ENCODE data around the gene PRC1. TPM values are rescaled to one million over a fixed set of nuclear protein-coding genes. Genes with fewer than 3 reads are reported as not detected.
"Not testable (repeated sequence)": the region's sequence is repeated elsewhere in the genome, so short reads cannot be mapped to it uniquely, and the experiment has no call there.

Gene PRC1
- total and polyA plus RNA-seq, 2 experiments from 2014 or later, result 64.1 to 74.5 TPM

GRCh38 chr15:90924375-90924774 is 70.0 kb downstream of the PRC1 start:
- DNase-seq, result no peak
- WGBS, 2 experiments (ENCODE audit: low coverage in 1 of 2, low lambda C conversion rate in 2 of 2, missing lambda C conversion rate in 2 of 2), result 77 to 84% methylated on average over 5 of the region's 5 CpGs
- no peak for TF ChIP-seq EZH2phosphoT487 (IDR thresholded peaks at IDR 0.05; ENCODE audit: insufficient read depth, low read depth)
- no peak for TF ChIP-seq EZH2 (IDR thresholded peaks at IDR 0.05; ENCODE audit: insufficient read depth, poor library complexity, severe bottlenecking)

GRCh38 chr15:90922712-90923322 is 71.5 kb downstream of the PRC1 start:
- H2AFZ ChIP-seq; H3K4me2 ChIP-seq (ENCODE audit: unreplicated experiment); H3K27me3 ChIP-seq (replicated peaks; ENCODE audit: insufficient read depth); H3K4me1 ChIP-seq (ENCODE audit: insufficient read depth); H3K9me3 ChIP-seq (ENCODE audit: low read depth); H3F3A ChIP-seq (ENCODE audit: insufficient read depth); H4K20me1 ChIP-seq (ENCODE audit: insufficient read depth); H3K36me3 ChIP-seq (ENCODE audit: low read depth); H3K27ac ChIP-seq; DNase-seq; H3K9ac ChIP-seq; in situ Hi-C loops (cut with MboI); H3K4me3 ChIP-seq; H3K79me2 ChIP-seq (ENCODE audit: insufficient read depth); H3K9me2 ChIP-seq (ENCODE audit: insufficient read depth): not testable (repeated sequence)
- 88 to 90% methylated on average over 7 of the region's 7 CpGs for WGBS, 2 experiments (ENCODE audit: low coverage in 1 of 2, low lambda C conversion rate in 2 of 2, missing lambda C conversion rate in 2 of 2)

More at GRCh38 chr15:90924375-90924774, 70.0 kb downstream of the PRC1 start:
- Histone ChIP-seq H3K79me2 (ENCODE audit: insufficient read depth) (no peaks in the 10 kb centered on the region), H3K9me3 (ENCODE audit: low read depth) (no peaks in the 10 kb centered on the region), H3K27me3 (replicated peaks; ENCODE audit: insufficient read depth) (no peaks in the 10 kb centered on the region), H3K4me1 (ENCODE audit: insufficient read depth) (peaks cover 2% of the 10 kb centered on the region; the same call in 1 of the 2 replicates), H3K4me3 (no peak overlapping the region), H2AFZ (no peak overlapping the region), H3K36me3 (ENCODE audit: low read depth) (no peaks in the 10 kb centered on the region), H3F3A (ENCODE audit: insufficient read depth) (peaks cover 2% of the 10 kb centered on the region; the same call in 1 of the 2 replicates), H4K20me1 (ENCODE audit: insufficient read depth) (no peaks in the 10 kb centered on the region), H3K9me2 (ENCODE audit: insufficient read depth) (no peaks in the 10 kb centered on the region), H3K4me2 (ENCODE audit: unreplicated experiment) (no peak overlapping the region), H3K9ac (no peak overlapping the region), H3K27ac (no peak overlapping the region)
- in situ Hi-C loops (cut with MboI), result no loop called here

GRCh38 chr15:90921887-90922286 is 72.4 kb downstream of the PRC1 start:
- Histone ChIP-seq H2AFZ (no peak overlapping the region), H3K27me3 (replicated peaks; ENCODE audit: insufficient read depth) (no peaks in the 10 kb centered on the region), H3K4me3 (no peak overlapping the region), H3K4me2 (ENCODE audit: unreplicated experiment) (no peak overlapping the region), H3K36me3 (ENCODE audit: low read depth) (no peaks in the 10 kb centered on the region), H3K9me2 (ENCODE audit: insufficient read depth) (no peaks in the 10 kb centered on the region), H3K9me3 (ENCODE audit: low read depth) (no peaks in the 10 kb centered on the region), H3K79me2 (ENCODE audit: insufficient read depth) (no peaks in the 10 kb centered on the region), H3F3A (ENCODE audit: insufficient read depth) (no peaks in the 10 kb centered on the region), H3K4me1 (ENCODE audit: insufficient read depth) (no peaks in the 10 kb centered on the region), H4K20me1 (ENCODE audit: insufficient read depth) (no peaks in the 10 kb centered on the region), H3K9ac (no peak overlapping the region), H3K27ac (no peak overlapping the region)
- TF ChIP-seq EZH2phosphoT487 (IDR thresholded peaks at IDR 0.05; ENCODE audit: insufficient read depth, low read depth), result no peak
- TF ChIP-seq EZH2 (IDR thresholded peaks at IDR 0.05; ENCODE audit: insufficient read depth, poor library complexity, severe bottlenecking), result no peak
- 95 to 96% methylated on average over 4 of the region's 4 CpGs for WGBS, 2 experiments (ENCODE audit: low coverage in 1 of 2, low lambda C conversion rate in 2 of 2, missing lambda C conversion rate in 2 of 2)
- in situ Hi-C loops (cut with MboI), result no loop called here
- no peak for DNase-seq

GRCh38 chr15:90918835-90919234 is 75.5 kb downstream of the PRC1 start:
- H3F3A ChIP-seq (ENCODE audit: insufficient read depth), result no peaks in the 10 kb centered on the region
- no peaks in the 10 kb centered on the region for H4K20me1 ChIP-seq (ENCODE audit: insufficient read depth)
- no peak overlapping the region for H3K27ac ChIP-seq
- H3K4me3 ChIP-seq, result no peak overlapping the region
- H3K79me2 ChIP-seq (ENCODE audit: insufficient read depth), result no peaks in the 10 kb centered on the region
- no peak for DNase-seq
- no peak overlapping the region for H3K9ac ChIP-seq
- no peaks in the 10 kb centered on the region for H3K9me2 ChIP-seq (ENCODE audit: insufficient read depth)
- no peaks in the 10 kb centered on the region for H3K9me3 ChIP-seq (ENCODE audit: low read depth)
- H3K4me1 ChIP-seq (ENCODE audit: insufficient read depth), result no peaks in the 10 kb centered on the region
- no peak overlapping the region for H3K4me2 ChIP-seq (ENCODE audit: unreplicated experiment)
- no peak overlapping the region for H2AFZ ChIP-seq
- no peak for TF ChIP-seq EZH2phosphoT487 (IDR thresholded peaks at IDR 0.05; ENCODE audit: insufficient read depth, low read depth)
- no peak for TF ChIP-seq EZH2 (IDR thresholded peaks at IDR 0.05; ENCODE audit: insufficient read depth, poor library complexity, severe bottlenecking)
- H3K36me3 ChIP-seq (ENCODE audit: low read depth), result no peaks in the 10 kb centered on the region
- in situ Hi-C loops (cut with MboI), result no loop called here
- WGBS, 2 experiments (ENCODE audit: low coverage in 1 of 2, low lambda C conversion rate in 2 of 2, missing lambda C conversion rate in 2 of 2), result 92 to 97% methylated on average over 6 of the region's 6 CpGs
- no peaks in the 10 kb centered on the region for H3K27me3 ChIP-seq (replicated peaks; ENCODE audit: insufficient read depth)
